Endothelial cell of umbilical vein (primary cell): ENCODE results near the gene CUX1. TPM values are rescaled to one million over a fixed set of nuclear protein-coding genes. Genes with fewer than 3 reads are reported as not detected.

Source experiments
- BruUV-seq: library from RNA; stranded (reverse); fragments of 400-500 nt; replicated peaks from 2 replicates; lab custom pipeline; 2021; lab: Mats Ljungman, UMichigan
- CTCF ChIA-PET: fragments of 300-600, 350-600 bp; sonication (Branson Sonifier 250); formaldehyde crosslinking; loops from one replicate; lab custom pipeline; 2021; ENCODE audit warnings: antibody characterized with exemption, inconsistent platforms; lab: Charles Lee
- POLR2A ChIA-PET: fragments of 300-600, 350-600 bp; sonication (Branson Sonifier 250); formaldehyde crosslinking; loops from one replicate; lab custom pipeline; 2021; ENCODE audit warnings: antibody characterized with exemption, inconsistent platforms; lab: Charles Lee
- DNase-seq: peaks from one replicate; pipeline ENCODE4 v3.0.0-alpha.2; 2011; ENCODE audit warnings: low read depth, low spot score
- FAIRE-seq: peaks from 2 replicates; lab custom pipeline; 2011; peaks lifted over from hg19 to GRCh38; lab: Jason Lieb, UNC
- H2AFZ ChIP-seq: 2 replicates; pipeline ENCODE4 v1.6.0; 2012; ENCODE audit warnings: low read depth, low read length, control low read depth, inconsistent platforms
- H3K27ac ChIP-seq: 2 replicates; pipeline ENCODE4 v1.5.1; 2011; ENCODE audit warnings: low read depth, mild to moderate bottlenecking, control low read depth, low read length, moderate library complexity; ENCODE audit not compliant: insufficient read depth
- H3K27me3 ChIP-seq, 2 experiments: 2 replicates each; pipeline versions ENCODE4 v1.6.0 to v1.6.1; 2011; ENCODE audit warnings: low read length in 2 of 2, mixed read lengths in 1 of 2; ENCODE audit not compliant: control insufficient read depth in 2 of 2, insufficient read depth in 2 of 2
- H3K36me3 ChIP-seq, 2 experiments: 2 replicates in 1 of 2; 3 replicates in 1 of 2; pipeline ENCODE4 v1.5.1; 2011; ENCODE audit warnings: low read length in 2 of 2, mild to moderate bottlenecking in 1 of 2, moderate library complexity in 1 of 2; ENCODE audit not compliant: control insufficient read depth in 2 of 2, insufficient read depth in 2 of 2; ENCODE audit errors: extremely low read depth in 1 of 2
- H3K4me1 ChIP-seq: 3 replicates; pipeline ENCODE4 v1.5.1; 2011; ENCODE audit warnings: mild to moderate bottlenecking, low read length; ENCODE audit not compliant: control insufficient read depth, insufficient read depth; ENCODE audit errors: extremely low read depth
- H3K4me2 ChIP-seq: 2 replicates; pipeline ENCODE4 v1.6.1; 2011; ENCODE audit warnings: low read length, control low read depth, mixed read lengths; ENCODE audit not compliant: insufficient read depth
- H3K4me3 ChIP-seq, 3 experiments: fragments of 200-600 bp in 1 of 3; sonication (generic), shearing (Covaris generic) in 1 of 3; replicated peaks in 1 of 3; 2 replicates each; pipeline ENCODE4 v1.5.1; 2011 to 2016; ENCODE audit warnings: control low read depth in 3 of 3, low read length in 3 of 3, mild to moderate bottlenecking in 2 of 3, inconsistent platforms in 1 of 3, low read depth in 1 of 3, moderate library complexity in 1 of 3; ENCODE audit not compliant: insufficient read depth in 1 of 3
- H3K79me2 ChIP-seq: 2 replicates; pipeline ENCODE4 v1.6.0; 2012; ENCODE audit warnings: low read length, inconsistent platforms; ENCODE audit not compliant: control insufficient read depth, insufficient read depth
- H3K9ac ChIP-seq: replicated peaks from 2 replicates; pipeline ENCODE3; 2011; ENCODE audit warnings: low read length, control low read depth; ENCODE audit not compliant: insufficient read depth; ENCODE audit errors: extremely low read depth
- H3K9me1 ChIP-seq: replicated peaks from 3 replicates; pipeline ENCODE4 v1.6.0; 2011; ENCODE audit warnings: mild to moderate bottlenecking, low read length; ENCODE audit not compliant: control insufficient read depth, insufficient read depth; ENCODE audit errors: extremely low read depth
- H3K9me3 ChIP-seq: replicated peaks from 2 replicates; pipeline ENCODE4 v1.5.1; 2012; ENCODE audit warnings: low read length, inconsistent platforms; ENCODE audit not compliant: control insufficient read depth, insufficient read depth
- H4K20me1 ChIP-seq: replicated peaks from 2 replicates; pipeline ENCODE3; 2011; ENCODE audit warnings: mild to moderate bottlenecking, low read length; ENCODE audit not compliant: control insufficient read depth, insufficient read depth; ENCODE audit errors: extremely low read depth
- EZH2 ChIP-seq: IDR thresholded peaks from 2 replicates; pipeline ENCODE4 v1.6.1; 2012; ENCODE audit warnings: borderline replicate concordance, low read depth, mild to moderate bottlenecking, moderate library complexity, low read length, inconsistent platforms; ENCODE audit not compliant: severe bottlenecking
- FOS ChIP-seq: IDR thresholded peaks from 2 replicates; pipeline ENCODE4 v1.6.1; 2011; ENCODE audit warnings: mild to moderate bottlenecking, low read length, moderate library complexity, borderline replicate concordance; ENCODE audit not compliant: insufficient read depth
- GATA2 ChIP-seq: IDR thresholded peaks from 2 replicates; pipeline ENCODE4 v1.7.0; 2011; ENCODE audit warnings: low read depth, mild to moderate bottlenecking, moderate library complexity, mixed read lengths, low read length; ENCODE audit not compliant: insufficient read length, insufficient read depth
- JUN ChIP-seq: IDR thresholded peaks from 2 replicates; pipeline ENCODE4 v1.6.1; 2011; ENCODE audit warnings: borderline replicate concordance, low read depth; ENCODE audit not compliant: insufficient read length, insufficient read depth
- MYC ChIP-seq: IDR thresholded peaks from one replicate; pipeline ENCODE4 v1.6.1; 2011; ENCODE audit warnings: mild to moderate bottlenecking, low read depth, low read length
- POLR2A ChIP-seq: IDR thresholded peaks from 2 replicates; pipeline ENCODE4 v1.6.1; 2012; ENCODE audit warnings: low read depth, mild to moderate bottlenecking, control low read depth, low read length
- POLR2AphosphoS5 ChIP-seq: IDR thresholded peaks from 2 replicates; pipeline ENCODE4 v1.6.1; 2012; ENCODE audit warnings: low read depth, mild to moderate bottlenecking, control low read depth, low read length, moderate library complexity; ENCODE audit not compliant: insufficient read depth
- dilution Hi-C: fragments of 300-500 bp; cut with MboI; formaldehyde crosslinking; loops from one replicate; pipeline ENCODE4 v1.15.0; 2019; ENCODE audit warnings: low sequenced_read_pairs; ENCODE audit not compliant: extremely low pct_ligation_motif_present
- intact Hi-C: fragments of 100-400 bp; cut with micrococcal nuclease; formaldehyde crosslinking; loops from one replicate; pipeline ENCODE4 v1.10.0; 2022
- polyA plus RNA-seq, 4 experiments: library from polyadenylated mRNA; depleted of rRNA in 3 of 4; stranded (reverse) in 3 of 4; unstranded in 1 of 4; fragments of >200 nt; gene quantifications; 2 replicates each; pipeline versions ENCODE4 v1.2.1 to v1.2.3, GENCODE V29; 2011 to 2012; ENCODE audit warnings: missing spikeins in 1 of 4
- total RNA-seq: library from RNA; stranded (reverse); gene quantifications from 2 replicates; pipeline ENCODE4 v1.2.3, GENCODE V29; 2021
- TF ChIP-seq, protein P1 (sequence below): IDR thresholded peaks from 2 replicates; pipeline ENCODE4 v1.6.1; 2011; ENCODE audit not compliant: insufficient read depth, insufficient read length
- TF ChIP-seq, protein P2 (sequence below), 2 donors: IDR thresholded peaks; 1 replicate in 1 of 2; 2 replicates in 1 of 2; pipeline ENCODE4 v1.5.1; 2011; ENCODE audit warnings: low read length in 2 of 2, mild to moderate bottlenecking in 2 of 2, moderate library complexity in 2 of 2, control low read depth in 1 of 2, inconsistent platforms in 1 of 2, low read depth in 1 of 2; ENCODE audit not compliant: insufficient read depth in 1 of 2; ENCODE audit errors: extremely low read depth in 1 of 2

Gene CUX1
- total and polyA plus RNA-seq, 2 donors (not counting 3 experiments of a cell fraction or from before 2014, with no cell fraction given): 13.8 to 49.8 TPM

DNA sequence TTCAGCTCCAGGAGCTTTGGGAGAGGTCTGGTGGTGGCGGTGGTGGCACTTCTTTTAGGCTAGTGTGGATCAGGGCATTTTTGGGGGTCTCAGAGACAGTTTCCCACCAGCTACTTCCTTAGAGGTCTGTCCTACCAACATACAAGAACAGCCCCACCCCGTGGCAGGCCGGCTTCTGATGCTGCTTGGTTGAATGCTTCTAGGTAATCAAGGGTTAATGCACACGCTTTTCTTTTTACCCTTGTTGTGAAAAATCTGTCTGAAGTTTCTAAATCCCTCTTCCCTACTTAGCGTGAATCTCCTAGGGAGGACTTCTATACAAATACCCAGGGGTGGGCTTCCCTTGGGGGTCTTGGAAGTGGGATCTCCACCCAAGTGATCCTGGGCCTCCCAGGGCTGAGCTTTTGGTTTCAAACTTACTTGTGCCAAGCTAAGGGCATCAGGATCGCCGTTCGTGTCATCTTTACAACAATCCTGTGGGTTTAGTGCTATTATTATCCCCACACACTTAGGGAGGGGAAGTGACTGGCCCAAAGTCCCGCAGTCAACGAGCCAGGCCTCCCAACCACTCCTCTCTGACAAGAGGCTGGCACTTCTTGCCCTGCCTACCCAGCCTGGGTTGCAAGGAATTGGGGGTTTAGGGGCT lies 471.0 kb downstream of the CUX1 start:
- no peak for DNase-seq
- intact Hi-C loops: no loop called here
- Histone ChIP-seq H3K27ac (no peak overlapping the region), H3K9ac (no peak overlapping the region), H3K9me3 (no peaks in the 10 kb centered on the region), H4K20me1 (no peaks in the 10 kb centered on the region), H3K36me3 (no peaks in the 10 kb centered on the region), H3K4me1 (peaks cover 10% of the 10 kb centered on the region), H3K79me2 (no peaks in the 10 kb centered on the region), H3K27me3 (peaks cover 0 to 5% of the 10 kb centered on the region in 2 experiments), H3K4me3 (no peak overlapping the region), H2AFZ (no peak overlapping the region), H3K9me1 (no peaks in the 10 kb centered on the region), H3K4me2 (no peak overlapping the region)
- no TSS peak for BruUV-seq
- ChIA-PET CTCF (interaction anchor here (0.5 to 2.9 kb wide), 5 partner anchors 9 to 745 kb away, joined by 3 to 10 read pairs (median 4); no protein-coding TSS in a partner anchor), POLR2A (no interaction called here)
- TF ChIP-seq MYC: no peak
- no peak for TF ChIP-seq EZH2
- TF ChIP-seq, protein P1, sequence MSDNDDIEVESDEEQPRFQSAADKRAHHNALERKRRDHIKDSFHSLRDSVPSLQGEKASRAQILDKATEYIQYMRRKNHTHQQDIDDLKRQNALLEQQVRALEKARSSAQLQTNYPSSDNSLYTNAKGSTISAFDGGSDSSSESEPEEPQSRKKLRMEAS: no peak
- no peak for TF ChIP-seq GATA2
- TF ChIP-seq POLR2A: no peak
- TF ChIP-seq POLR2AphosphoS5: no peak
- TF ChIP-seq JUN: no peak
- no peak for TF ChIP-seq FOS
- TF ChIP-seq, protein P2, sequence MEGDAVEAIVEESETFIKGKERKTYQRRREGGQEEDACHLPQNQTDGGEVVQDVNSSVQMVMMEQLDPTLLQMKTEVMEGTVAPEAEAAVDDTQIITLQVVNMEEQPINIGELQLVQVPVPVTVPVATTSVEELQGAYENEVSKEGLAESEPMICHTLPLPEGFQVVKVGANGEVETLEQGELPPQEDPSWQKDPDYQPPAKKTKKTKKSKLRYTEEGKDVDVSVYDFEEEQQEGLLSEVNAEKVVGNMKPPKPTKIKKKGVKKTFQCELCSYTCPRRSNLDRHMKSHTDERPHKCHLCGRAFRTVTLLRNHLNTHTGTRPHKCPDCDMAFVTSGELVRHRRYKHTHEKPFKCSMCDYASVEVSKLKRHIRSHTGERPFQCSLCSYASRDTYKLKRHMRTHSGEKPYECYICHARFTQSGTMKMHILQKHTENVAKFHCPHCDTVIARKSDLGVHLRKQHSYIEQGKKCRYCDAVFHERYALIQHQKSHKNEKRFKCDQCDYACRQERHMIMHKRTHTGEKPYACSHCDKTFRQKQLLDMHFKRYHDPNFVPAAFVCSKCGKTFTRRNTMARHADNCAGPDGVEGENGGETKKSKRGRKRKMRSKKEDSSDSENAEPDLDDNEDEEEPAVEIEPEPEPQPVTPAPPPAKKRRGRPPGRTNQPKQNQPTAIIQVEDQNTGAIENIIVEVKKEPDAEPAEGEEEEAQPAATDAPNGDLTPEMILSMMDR (IDR thresholded peaks at IDR 0.05; ENCODE audit: extremely low read depth in 1 of 2, insufficient read depth in 1 of 2, low read depth in 1 of 2, low read length in 2 of 2): no peak
- dilution Hi-C loops: no loop called here
- FAIRE-seq: peak; percentile 8
